Kidney glomerular epithelial cell (primary cell): ENCODE measurements around the gene AKT3.
A peak's percentile ranks its signal among the peaks of the same experiment; 100 is the strongest.
"Not testable (repeated sequence)": the region's sequence is repeated elsewhere in the genome, so short reads cannot be mapped to it uniquely, and the experiment has no call there.

ENCODE experiments used
- DNase-seq: peaks from one replicate; lab custom pipeline; 2025; lab: John Stamatoyannopoulos, UW

Gene AKT3

DNA sequence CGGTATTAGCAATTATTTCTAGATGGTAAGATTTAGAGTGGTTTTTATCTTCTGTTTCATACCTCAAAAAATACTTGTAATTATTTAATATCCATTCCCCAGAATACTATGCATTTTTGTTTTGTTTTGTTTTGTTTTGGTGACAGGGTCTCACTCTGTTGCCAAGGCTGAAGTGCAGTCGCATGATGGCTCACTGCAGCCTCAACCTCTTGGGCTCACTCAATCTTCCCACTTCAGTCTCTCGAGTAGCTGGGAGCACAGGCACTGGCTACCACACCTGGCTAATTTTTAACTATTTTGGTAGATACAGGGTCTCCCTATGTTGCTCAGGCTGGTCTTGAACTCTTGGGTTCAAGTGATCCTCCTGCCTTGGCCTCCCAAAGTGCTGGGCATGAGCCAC, 252.7 kb downstream of the AKT3 start:
- no peak for DNase-seq

DNA sequence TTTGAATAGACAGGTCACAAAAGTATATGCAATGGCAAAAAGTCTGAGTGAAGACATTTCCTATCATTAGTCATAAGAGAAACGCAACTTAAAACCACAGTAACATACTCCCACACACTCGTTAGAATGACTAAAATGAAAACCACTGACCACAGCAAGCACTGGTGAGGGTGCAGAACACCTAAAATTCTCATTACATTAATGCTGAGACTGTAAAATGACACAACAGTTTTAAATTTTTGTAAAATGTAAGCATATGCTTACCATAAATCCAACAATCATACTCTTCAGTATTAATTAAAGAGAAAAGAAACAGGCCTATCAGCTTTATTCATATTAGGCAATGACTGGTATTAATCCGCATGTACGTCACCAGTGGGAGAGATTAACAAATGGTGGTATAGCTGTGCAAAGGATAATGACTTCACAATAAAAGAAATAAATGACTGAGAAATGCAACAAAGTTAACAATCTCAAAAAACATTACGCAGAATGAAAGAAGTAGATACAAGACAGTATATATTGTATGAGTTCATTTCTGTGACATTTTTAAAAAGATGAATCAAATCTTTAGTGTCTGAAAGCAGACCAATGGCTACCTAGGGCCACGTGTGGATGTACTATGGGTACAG, 253.5 kb downstream of the AKT3 start:
- DNase-seq: peak; percentile 51

DNA sequence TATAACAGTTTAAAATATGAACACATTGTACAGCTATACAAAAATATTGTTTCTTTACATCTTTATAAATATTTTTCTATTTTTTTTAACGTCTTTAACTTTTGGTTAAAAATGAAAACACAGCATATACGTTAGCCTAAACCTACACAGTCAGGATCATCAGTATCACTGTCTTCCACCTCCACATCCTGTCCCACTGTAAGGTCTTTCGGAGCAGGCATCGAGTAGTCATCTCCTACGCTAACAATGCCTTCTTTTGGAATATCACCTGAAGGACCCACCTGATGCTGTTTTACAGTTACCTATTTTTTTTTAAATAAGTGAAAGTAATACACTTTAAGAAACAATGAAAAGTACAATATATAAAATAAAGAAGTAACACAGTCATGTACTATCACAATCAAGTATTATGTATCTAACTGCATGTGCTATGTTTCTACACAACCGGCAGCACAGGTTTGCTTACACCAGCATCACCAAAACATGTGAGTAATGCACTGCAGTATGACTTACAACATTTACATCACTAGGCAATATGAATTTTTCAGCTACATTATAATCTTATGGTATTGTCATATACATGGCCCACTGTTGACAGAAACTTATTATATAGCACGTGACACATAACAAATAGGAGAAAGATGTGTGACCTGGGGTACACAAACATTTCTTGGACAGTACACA, 254.4 kb downstream of the AKT3 start:
- no peak for DNase-seq

DNA sequence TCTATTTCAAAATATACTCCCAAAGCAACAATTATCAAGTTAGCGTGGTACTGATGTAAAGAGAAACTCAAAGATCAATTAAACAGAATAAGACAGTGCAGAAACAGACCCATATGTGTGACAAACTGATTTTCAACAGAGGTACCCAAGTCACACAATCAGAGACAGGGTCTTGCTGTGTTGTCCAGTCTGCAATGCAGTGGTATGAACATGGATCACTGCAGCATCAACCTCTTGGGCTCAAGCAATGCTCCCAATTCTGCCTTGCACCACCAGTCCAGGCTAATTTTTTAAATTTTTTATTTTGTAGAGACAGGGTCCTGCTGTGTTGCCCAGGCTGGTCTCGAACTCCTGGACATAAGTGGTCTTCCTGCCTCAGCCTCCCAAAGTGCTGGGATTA, 255.6 kb downstream of the AKT3 start:
- DNase-seq: no peak

DNA sequence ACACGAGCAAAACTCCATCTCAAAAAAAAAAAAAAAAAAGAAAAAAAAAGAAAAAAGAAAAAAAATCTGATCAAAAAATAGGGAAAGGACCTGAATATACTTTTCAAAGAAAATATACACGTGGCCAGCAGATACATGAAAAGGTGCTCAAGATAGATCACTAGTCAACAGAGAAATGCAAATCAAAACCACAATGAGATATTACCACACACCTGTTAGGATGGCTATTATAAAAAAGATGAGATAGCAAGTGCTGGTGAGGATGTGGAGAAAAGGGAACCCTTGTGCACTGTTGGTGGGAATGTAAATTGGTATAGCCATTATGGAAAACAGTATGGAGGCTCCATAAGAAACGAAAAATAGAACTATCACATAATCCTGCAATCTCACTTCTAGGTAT, 260.8 kb downstream of the AKT3 start:
- DNase-seq: not testable (repeated sequence)

DNA sequence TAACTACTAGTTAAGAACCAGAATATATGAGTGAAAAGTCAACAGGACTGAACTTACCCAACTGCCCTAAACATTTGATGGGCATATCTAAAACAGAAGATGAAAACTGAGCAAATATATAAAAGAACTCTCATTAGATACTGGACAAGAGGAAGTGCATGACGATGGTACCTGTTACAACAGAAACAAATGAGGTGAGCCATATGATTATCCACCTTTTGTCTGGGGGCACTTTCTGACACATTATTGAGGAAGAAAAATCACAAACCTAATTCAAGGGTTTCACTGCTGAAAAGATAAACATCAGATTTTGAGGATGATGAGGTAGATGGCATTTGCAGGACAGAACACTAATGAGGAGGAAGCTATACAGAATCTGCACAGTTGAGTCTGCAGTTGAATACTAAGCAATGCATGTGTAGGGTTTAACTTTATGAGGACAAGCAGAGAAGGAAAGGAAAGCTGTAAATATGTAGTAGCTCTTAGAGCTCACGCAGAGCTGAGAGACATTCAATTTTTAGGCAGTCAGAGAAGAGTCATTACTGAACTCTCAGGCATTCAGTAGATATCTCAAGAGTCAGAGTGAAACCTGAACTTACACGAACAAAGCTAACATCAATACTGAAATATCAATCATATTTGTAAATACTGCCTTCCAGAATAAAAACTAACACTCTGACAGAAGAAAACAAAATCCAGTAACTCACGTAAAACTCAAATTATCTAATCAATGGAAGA, 262.1 kb downstream of the AKT3 start:
- DNase-seq: no peak

DNA sequence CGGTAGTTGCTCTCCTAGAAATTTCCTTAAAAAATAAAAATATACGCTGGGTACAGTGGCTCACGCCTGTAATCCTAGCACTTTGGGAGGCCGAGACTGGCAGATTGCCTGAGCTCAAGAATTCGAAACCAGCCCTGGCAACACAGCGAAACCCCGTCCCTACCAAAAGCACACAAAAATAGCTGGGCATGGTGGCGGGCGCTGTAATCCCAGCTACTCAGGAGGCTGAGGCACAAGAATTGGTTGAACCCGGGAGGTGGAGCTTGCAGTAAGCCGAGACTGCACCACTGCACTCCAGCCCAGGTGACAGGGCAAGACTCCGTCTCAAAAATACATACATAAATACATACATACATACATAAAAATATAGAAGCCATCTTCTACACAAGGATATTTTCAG, 262.8 kb downstream of the AKT3 start:
- no peak for DNase-seq

DNA sequence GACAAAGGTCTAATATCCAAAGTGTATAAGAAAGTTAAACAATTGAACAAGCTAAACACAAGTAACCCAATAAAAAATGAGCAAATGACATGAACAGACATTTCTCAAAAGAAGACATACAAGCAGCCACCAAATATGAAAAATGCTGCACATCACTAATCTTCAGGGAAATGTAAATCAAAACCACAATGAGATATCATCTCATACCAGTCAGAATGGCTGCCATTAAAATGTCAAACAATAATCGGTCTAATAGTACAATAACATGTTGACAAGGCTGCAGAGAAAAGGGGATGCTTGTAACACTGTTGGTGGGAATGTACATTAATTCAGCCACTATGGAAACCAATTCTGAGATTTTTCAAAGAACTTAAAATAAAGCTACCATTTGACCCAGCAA, 264.1 kb downstream of the AKT3 start:
- no peak for DNase-seq

DNA sequence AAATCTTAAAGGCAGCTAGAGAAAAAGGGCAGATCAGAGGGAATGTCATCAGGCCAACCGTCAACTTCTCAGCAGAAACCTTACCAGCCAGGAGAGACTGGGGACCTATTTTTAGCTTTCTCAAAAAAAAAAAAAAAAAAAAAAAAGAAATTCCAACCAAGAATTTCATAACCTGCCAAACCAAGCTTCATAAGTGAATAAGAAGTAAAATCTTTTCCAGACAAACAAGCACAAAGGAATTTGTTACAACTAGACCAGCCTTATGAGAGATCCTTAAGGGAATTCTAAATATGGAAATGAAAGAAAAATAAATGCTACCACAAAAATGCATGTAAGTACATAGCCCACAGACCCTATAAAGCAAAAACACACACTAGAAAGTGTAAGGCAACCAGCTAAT, 267.7 kb downstream of the AKT3 start:
- DNase-seq: no peak

DNA sequence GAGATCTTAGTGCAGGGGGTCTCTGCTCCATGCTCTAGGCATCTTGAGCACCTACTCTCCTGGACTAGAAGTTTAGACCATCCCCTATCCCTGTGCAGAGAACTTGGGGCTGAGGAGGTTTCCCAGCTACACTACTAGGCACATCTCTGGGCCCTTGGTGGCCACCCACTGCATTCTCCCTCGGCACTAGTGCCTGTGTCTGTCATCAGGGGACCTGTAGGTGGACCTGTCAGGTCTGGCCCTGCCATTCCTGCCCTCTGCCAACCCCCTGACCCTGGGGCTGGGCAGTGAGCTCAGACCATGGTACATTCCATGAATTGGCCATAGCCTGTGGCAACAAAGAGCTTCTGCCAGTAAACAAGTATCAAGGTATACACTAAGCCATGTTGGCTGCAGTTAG, 269.1 kb downstream of the AKT3 start:
- DNase-seq: no peak

DNA sequence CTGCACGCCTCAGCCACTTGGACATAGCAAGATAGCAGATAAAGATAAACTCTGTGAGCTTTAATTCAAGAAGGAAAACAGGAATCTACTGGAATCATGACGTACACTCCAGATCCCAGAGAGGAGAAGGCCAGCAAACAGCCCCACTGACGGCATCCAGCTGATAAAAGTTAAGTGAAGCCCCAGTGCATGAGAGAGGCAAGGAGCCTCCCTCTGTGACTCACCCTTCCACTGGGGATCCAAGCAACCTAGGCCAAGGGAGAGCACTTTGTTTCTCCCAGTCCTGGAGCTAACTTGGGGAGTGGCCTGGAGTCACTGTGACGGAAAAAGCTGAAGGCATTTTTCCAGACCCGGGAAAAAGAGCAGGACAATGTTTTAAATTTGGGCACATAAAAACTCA, 270.0 kb downstream of the AKT3 start:
- DNase-seq: no peak

DNA sequence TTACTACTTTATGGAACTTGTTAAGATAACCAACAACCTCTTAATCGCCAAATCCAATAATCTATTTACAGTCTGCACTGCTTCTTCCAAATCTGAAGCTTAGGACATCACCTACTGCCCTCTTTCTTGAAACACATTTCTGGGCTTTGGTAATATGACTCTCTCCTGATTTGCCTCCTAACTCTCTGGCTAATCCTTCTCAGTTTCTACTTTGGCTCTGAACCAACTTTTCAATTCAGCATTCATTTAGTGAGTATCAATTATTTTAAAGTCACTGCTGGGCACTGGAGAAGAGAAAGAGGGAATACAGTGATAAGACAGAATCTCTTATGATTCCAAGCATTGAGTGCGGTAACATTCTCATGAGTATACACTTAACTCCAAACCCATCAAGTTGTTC, 275.0 kb downstream of the AKT3 start:
- no peak for DNase-seq

DNA sequence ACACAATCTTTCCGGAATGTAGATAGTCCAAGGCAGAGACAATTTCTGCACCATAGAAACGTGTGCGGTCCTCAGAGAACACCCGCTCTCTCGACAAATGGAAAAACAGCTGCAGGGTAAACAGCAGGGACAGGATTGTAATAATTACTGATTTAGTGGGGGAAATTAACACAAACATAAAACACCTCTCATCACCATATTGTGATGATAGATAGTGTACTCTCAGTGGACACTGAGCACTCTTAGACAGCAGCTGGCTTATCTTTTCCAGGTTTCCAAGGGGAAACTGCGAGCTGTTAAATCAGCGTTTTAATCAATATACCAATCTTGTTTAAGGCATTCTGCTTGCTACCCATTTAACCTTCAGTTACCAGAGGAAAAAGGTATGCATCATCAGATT, 277.1 kb downstream of the AKT3 start:
- no peak for DNase-seq

DNA sequence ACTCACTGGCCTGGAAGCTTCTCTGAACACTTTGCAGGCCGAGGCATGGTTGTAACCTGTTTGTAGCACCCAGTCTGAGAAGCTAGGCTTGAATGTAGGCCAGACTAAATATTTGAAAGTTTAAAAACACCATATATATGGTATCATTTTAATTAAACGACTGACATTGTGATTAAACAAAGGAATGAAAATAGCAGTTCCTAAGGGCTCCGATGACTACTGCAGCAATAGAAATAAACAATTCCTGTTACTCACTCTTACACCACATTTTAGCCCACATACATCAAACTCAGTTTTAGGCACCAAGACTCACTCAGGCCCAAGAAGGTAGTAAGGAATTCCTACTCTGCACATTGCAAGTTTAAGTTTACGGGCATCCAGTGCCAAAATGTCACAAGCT, 281.2 kb downstream of the AKT3 start:
- DNase-seq: no peak

DNA sequence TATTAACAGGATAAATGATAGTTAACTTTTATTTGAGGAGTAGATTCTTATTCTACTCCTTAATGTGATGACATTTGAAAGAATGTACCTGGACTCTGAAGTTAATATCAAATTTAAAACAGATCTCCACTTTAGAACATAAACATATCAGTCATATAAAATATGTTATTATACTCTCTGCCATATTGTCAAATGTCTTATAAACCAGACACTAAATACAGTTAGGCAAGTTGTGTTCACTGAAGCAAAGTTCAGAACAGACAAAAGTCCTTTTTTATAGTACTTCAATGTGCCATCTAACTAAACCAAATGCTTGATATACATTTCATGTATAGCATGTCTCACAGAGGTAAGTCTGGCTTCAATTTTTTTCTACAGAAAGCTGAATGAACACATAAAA, 285.2 kb downstream of the AKT3 start:
- no peak for DNase-seq

DNA sequence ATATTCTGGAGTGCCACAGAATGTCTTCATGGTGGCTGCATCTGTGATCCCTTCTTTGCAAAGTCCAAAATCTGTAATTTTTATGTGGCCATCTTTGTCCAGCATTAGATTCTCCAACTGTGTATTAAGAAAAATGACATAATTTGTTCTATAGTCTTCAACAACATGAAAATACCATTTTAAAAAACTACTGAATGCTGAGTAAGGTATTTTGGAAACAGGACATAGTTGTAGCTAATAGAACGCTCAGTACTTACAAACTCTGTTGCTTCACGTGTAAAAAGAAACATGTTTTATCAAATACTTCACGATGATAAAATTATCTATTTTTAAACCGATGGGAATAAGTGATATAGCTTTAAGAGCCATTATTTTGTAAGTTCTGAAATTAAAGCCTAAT, 286.3 kb downstream of the AKT3 start:
- DNase-seq: no peak

DNA sequence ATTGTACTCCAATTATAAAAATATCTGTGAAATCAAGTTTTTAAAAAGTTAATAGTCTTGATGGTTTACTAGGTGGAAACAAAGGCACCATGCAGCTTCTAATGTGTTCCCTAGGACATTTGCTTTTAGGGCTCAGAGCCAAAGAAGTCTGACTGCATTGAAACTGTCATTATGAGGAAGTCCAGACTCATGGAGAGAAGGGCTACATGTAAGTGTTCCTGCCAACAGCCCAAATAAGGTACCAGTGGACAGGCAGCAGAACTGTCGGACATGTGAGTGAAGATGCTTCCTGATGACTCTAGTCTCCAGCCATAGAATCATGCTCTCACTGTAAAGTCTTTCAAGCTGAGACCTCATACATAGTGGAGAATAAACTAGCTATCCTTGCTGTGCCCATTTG, 287.6 kb downstream of the AKT3 start:
- DNase-seq: no peak

DNA sequence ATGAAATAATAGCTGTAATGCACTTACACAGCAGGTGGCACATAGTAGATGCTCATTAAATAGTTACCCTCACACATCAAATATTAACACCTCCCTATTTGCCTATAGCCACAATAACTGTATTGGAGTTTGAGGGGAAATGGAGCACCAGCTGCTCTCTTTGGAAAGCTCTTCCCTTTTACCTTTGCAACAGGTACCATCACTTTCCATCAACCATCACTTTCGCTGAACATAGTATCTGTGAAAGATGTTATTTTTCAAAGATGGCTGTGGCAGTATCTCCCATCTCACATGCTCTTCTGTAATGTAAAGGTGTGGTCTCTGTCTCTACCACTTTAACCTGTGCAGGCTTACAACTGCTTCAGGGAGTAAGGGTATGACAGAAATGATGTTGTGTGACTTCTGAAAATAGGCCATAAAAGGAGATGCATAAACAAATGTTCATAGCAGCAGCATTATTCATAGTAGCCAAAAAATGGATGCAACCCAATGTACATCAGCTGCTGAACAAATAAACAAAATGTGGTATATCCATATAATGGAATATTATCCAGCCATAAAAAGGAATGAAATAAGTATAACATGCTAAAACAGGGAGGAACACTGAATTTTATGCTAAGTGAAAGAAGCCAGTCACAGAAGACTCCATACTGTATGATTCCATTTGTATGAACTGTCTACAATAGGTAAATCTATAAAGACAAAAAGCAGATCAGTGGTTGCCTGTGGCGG, 288.3 kb downstream of the AKT3 start:
- no peak for DNase-seq

DNA sequence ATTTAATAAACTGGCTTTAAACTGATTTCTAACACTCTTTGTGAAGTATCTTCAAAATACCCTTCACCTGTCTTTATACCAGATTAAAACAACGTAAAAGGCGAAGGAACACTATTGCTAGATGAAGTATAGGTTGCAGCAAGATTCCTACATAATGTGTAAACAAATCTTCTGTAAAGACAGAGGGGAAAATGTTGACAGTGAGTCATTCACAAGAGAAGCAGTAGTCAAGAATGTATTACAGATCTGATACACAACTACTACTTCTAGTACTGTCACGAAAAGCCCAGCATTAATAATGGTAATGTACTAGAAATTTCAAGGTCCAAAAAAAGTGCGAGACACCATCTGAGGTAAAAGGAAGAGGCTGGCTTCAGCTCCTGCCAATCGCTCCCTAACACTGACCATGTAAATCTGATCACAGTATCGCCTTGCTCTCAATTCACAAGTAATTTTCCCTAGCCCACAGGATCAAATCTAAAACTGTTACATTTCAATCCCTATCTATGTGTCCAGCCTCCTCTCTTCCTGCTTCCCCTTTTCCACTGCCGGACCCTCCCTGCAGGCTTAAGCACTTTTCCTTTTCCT, 290.4 kb downstream of the AKT3 start:
- no peak for DNase-seq

DNA sequence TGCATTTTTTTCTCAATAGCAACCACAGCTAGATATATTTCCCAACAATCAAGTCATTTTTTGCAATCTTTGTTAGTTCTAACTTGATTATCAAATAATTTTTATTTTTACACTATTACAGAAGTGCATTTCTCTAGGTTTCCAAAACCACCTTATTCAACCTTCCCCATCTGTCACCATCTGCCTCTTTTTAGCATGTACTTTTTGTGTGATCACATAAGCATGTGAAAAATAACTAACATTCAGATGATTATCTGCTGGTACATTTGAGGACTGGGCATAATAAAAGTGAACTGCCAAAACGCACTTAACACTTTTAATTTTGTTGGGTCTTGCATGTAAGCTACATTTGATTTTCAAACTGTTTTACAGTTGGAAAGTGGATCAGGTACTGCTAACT, 291.5 kb downstream of the AKT3 start:
- DNase-seq: no peak

DNA sequence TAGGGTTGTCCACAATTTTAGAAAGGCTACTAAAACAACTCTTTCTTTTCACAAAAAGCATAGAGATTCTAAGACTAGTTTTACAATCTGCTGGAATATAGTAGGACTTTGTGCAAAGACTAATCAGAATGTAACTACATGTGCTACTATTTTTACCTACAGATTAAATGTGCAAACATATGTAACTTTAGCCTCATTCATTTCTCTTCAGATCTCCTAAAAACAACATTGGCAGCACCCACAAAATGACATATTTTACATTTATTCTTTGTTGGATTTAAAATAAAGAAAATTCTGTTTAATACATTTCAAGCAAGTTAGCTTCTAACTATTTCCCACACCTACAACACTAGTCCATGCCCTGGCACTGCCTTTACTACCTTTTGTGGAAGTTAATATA, 292.2 kb downstream of the AKT3 start:
- no peak for DNase-seq

DNA sequence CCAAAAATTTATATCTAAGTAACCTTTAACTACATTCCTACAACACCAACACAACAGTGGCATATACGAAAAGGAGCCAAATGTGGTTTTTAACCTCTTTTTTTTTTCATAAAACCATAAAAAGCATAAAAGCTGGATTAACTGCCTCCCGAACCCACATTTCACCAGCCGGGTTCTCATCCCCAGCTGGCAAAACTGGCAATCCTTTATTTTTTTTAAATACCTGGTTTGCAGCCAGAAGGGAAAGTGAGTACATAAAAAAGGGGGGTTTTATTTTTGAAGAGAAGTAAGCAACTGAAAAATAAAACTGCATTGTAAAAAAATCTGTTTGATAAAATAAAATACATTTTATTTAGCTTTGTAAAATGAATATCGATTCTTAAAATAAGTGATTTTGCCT, 295.4 kb downstream of the AKT3 start:
- DNase-seq: no peak

DNA sequence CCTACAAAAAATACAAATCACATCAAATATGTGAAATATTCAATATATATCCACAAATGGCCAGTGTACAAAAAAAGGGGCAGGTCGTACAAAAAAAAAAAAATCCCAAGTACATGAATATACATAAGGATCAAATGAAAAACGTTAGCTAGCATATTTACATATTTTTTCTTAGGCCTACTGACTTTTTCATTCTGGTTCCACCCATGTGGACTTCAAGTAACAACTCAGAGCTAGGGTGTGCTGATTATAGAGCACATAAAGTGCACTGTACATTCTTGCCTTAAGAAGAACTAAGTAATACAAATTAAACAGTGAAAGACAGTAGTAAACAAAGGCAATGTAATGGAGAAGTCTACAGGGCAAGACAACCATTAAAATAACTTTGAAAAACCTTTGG, 297.0 kb downstream of the AKT3 start:
- no peak for DNase-seq
